Fibroblast of skin of abdomen (primary cell): Measurements from ENCODE around the gene AGBL4.
"Not testable (repeated sequence)": the region's sequence is repeated elsewhere in the genome, so short reads cannot be mapped to it uniquely, and the experiment has no call there.

Source experiments
- DNase-seq: peaks from one replicate; pipeline ENCODE4 v3.0.0-alpha.2; 2013

The AGBL4 gene

DNA sequence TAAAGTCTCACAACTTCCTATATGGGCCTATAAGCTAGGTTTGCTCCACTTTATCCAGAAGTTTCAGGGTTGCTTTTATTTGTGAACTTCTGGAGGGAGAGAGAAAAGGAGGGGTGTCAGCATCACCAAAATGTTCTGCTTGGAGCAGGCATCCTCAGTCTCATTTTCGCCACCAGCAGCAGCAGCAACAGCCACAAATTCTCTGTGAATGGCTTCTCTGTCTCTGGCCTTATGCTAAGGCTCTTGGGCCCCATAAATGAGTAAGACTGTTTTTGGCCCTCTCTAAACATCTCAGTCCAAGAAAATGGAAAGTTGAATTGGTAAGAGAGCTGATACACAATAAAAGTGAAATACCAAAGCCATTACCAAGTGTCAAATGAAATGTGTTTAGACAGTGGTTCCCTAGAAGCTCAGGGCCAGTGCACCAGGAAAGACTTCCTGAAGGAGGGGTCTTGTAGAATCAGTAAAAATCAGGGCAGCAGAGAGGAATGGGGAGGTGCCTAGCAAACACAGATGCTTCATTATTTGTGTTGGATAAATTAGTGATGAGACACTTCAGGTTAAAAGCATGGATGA lies 1498.8 kb downstream of the AGBL4 start:
- no peak for DNase-seq

DNA sequence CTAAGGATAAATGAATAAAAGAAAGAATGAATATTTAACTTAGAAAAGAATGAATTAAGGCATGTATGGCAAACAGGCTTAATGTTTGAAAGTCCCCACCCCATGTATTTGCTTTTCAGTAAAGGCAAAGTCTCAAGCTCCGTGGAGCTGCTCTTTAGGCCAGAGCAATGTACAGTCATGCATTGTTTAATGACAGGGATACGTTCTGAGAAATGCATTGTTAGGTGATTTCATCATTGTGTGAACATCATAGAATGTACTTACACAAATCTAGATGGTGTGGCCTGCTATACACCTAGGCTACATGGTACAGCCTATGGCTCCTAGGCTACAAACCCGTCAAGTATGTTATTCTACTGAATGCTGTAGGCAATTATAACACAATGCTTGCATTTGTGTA lies 1500.2 kb downstream of the AGBL4 start:
- DNase-seq, result no peak

- not testable (repeated sequence) for DNase-seq
These were observed 1503.9 kb downstream of the AGBL4 start for GRCh38 chr1:48519896-48520295.

- no peak for DNase-seq
These were observed 1516.9 kb downstream of the AGBL4 start for GRCh38 chr1:48506870-48507269.

GRCh38 chr1:48500541-48501450 lies 1523.0 kb downstream of the AGBL4 start:
- DNase-seq, result no peak

GRCh38 chr1:48499211-48499735 lies 1524.5 kb downstream of the AGBL4 start:
- DNase-seq, result no peak

DNA sequence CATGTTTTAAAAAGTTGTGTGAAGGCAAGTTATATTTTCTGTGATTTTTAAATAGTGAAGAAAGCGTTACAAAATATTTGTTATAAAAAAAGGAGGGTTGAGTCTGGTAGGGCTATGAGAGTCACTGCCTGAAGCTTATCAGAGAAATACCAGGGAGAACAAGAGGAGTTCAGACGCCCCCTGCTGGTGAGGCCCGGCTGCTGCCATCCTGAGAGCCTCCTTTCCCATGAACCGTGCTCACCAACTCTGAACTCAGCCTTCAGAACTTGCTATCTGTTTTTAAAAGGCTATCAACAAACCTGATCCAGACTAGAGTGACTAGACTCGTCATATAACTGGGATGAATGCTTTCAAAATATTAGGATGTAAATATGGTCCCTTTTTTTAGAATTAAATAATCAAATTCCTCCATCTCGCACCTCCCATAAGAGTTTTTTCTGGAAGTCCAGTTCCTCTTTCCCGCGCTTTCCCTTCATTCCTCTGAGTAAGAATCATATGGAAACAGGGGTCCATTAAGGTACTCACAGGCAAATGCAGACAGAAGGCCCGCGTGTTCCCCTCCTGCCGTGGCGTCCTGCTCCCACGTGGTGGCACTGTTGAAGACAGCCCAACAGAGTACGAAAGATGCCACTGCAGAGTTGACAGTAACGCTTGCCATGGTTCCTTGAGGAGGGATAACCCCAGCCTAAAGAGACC lies 1525.5 kb downstream of the AGBL4 start:
- peak; percentile 60 for DNase-seq

DNA sequence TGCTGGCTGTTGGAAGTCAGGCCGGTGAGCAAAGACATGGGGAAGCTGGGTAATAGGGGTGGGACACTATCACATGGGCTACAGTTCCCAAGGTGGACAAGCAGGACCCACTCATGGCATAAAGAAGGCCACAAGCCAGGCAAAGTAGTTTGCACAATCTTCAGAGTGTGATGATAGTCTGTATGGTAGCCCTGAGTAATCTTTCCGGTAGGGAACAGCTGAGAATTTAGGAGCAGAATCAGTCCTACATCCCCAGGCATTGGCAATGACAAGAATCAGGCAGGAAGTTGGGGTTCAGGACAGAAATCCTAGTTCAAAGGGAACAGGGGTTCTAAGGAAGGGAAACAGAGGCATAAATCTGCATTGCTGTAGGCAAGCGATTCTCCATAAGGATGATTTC lies 1527.8 kb downstream of the AGBL4 start:
- no peak for DNase-seq

GRCh38 chr1:48495166-48495565 lies 1528.6 kb downstream of the AGBL4 start:
- DNase-seq, result no peak

DNA sequence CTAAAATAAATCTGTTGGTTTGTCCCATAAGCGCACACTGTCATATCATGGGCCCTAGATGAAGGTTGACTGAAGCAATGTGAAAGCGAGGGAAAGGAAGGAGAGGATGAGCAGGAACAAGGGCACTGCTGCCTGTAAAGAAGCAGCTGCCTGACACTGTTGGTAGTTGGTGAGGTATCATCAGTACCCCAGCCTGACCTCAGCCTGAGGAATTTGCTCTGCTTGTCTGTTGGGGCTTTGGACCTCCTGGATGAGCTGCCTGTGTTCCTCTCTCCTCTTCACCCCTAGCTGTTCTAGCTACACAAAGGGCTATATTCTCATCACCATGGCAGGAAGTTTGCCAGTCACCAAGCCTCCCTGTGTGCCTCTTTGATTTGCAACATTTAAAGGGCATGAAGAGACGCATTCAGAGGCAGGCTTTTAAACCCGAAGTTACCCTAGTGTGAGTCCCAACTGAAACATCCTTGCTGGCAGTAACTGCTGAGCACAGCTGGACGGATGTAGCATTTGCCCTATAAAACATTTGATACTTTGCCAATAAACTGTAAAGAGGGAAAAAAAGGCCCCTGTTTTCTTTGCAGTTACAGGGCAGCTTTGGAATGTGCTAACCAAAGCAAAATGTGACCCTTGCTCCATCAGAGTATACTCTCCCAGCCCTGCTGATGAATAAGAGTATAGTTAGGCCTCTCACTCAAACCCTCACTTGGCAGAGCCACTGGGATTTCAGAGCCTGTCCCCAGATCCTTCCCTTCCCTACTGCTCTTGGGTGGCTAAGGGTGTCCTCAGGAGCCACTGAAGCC lies 1529.6 kb downstream of the AGBL4 start:
- peak; percentile 75 for DNase-seq

GRCh38 chr1:48493041-48493440 lies 1530.7 kb downstream of the AGBL4 start:
- no peak for DNase-seq

DNA sequence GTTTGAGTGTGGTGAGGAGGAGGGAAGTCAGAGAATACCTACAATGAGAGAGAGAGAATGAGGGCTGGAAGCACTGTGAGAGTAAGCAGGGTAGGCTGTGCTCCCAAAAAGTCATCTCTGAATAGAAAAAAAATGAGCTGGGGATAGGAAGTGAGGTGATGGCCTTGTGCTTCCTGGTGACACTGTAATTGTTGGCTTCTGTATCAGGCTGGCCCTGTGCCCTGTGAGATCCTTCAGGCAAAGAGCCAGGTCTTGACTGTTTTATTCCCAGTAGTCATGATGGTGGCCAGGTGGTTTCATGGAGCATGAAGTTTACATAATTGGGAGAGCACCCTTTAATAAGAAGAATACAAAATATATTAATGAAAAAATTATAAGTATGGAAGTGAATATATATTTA lies 1531.4 kb downstream of the AGBL4 start:
- no peak for DNase-seq

DNA sequence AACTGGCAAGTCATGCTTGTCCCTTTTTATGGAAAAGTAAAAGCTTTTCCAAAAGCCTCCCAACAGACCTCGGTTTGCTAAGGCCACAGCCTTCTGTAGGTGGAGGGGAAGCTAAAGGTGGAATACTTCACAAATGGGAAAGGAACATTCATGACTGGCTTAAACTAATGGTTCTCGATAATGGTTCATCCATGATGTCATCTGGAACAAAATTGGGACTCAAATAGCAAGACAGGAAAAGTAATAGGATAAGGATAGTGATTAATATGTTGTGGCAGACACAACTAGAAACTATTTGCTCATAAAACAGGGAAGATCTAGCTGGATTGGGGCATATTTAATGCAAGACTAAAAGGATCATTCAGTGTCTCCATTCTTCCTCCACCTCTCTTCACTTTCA lies 1535.0 kb downstream of the AGBL4 start:
- DNase-seq, result no peak
